H9 (cell line): Measurements from ENCODE around the gene NEB. TPM values are rescaled to one million over a fixed set of nuclear protein-coding genes. Genes with fewer than 3 reads are reported as not detected.

Experiments used
- DNase-seq: peaks from one replicate; pipeline ENCODE4 v3.0.0-alpha.2; 2017
- H2AFZ ChIP-seq: one replicate; pipeline ENCODE4 v1.6.1; 2013; ENCODE audit warnings: mild to moderate bottlenecking, low read length, control low read depth, moderate library complexity
- H2AK5ac ChIP-seq: 2 replicates; pipeline ENCODE4 v1.6.1; 2013; ENCODE audit warnings: low read length, control low read depth, mixed read lengths; ENCODE audit not compliant: insufficient read length
- H2BK120ac ChIP-seq: one replicate; pipeline ENCODE4 v1.6.1; 2013; ENCODE audit warnings: low read depth, mild to moderate bottlenecking, low read length, control low read depth, inconsistent platforms; ENCODE audit not compliant: poor library complexity, severe bottlenecking
- H2BK12ac ChIP-seq: 2 replicates; pipeline ENCODE4 v1.6.1; 2013; ENCODE audit warnings: low read length, control low read depth, mixed read lengths, low read depth; ENCODE audit not compliant: insufficient read length
- H2BK15ac ChIP-seq: 2 replicates; pipeline ENCODE4 v1.6.1; 2013; ENCODE audit warnings: low read depth, low read length, control low read depth
- H2BK20ac ChIP-seq: one replicate; pipeline ENCODE4 v1.6.1; 2013; ENCODE audit warnings: low read depth, mild to moderate bottlenecking, low read length, control low read depth, inconsistent platforms; ENCODE audit not compliant: poor library complexity, severe bottlenecking
- H2BK5ac ChIP-seq: 2 replicates; pipeline ENCODE4 v1.6.1; 2013; ENCODE audit warnings: low read length, control low read depth, mixed read lengths; ENCODE audit not compliant: insufficient read length
- H3K14ac ChIP-seq: 2 replicates; pipeline ENCODE4 v1.6.1; 2013; ENCODE audit warnings: low read length, control low read depth; ENCODE audit not compliant: insufficient read depth
- H3K18ac ChIP-seq: 2 replicates; pipeline ENCODE4 v1.6.1; 2013; ENCODE audit warnings: low read depth, mild to moderate bottlenecking, mixed read lengths, low read length, control low read depth; ENCODE audit not compliant: insufficient read length
- H3K23ac ChIP-seq: 2 replicates; pipeline ENCODE4 v1.6.1; 2013; ENCODE audit warnings: low read length, control low read depth, mixed read lengths, low read depth; ENCODE audit not compliant: insufficient read length
- H3K23me2 ChIP-seq: 2 replicates; pipeline ENCODE4 v1.6.1; 2013; ENCODE audit warnings: low read depth, mild to moderate bottlenecking, mixed read lengths, low read length, control low read depth; ENCODE audit not compliant: insufficient read length, poor library complexity, severe bottlenecking
- H3K27ac ChIP-seq: 2 replicates; pipeline ENCODE4 v1.5.1; 2013; ENCODE audit warnings: low read length, control low read depth, mixed read lengths, low read depth; ENCODE audit not compliant: insufficient read length
- H3K27me3 ChIP-seq: 2 replicates; pipeline ENCODE4 v1.6.1; 2013; ENCODE audit warnings: low read length, control low read depth, inconsistent platforms; ENCODE audit not compliant: insufficient read depth
- H3K4ac ChIP-seq: 2 replicates; pipeline ENCODE4 v1.6.1; 2013; ENCODE audit warnings: low read depth, mild to moderate bottlenecking, control low read depth, inconsistent platforms, low read length, moderate library complexity
- H3K4me1 ChIP-seq: 2 replicates; pipeline ENCODE4 v1.6.1; 2013; ENCODE audit warnings: low read length, control low read depth, inconsistent platforms; ENCODE audit not compliant: insufficient read depth
- H3K4me2 ChIP-seq: 2 replicates; pipeline ENCODE4 v1.6.1; 2013; ENCODE audit warnings: low read length, control low read depth, mixed read lengths; ENCODE audit not compliant: insufficient read length, insufficient read depth
- H3K56ac ChIP-seq: 2 replicates; pipeline ENCODE4 v1.6.1; 2013; ENCODE audit warnings: low read depth, mild to moderate bottlenecking, mixed read lengths, low read length, control low read depth; ENCODE audit not compliant: insufficient read length
- H3K79me1 ChIP-seq: 2 replicates; pipeline ENCODE4 v1.6.1; 2013; ENCODE audit warnings: low read depth, mild to moderate bottlenecking, moderate library complexity, low read length, control low read depth, inconsistent platforms; ENCODE audit not compliant: insufficient read depth, poor library complexity, severe bottlenecking
- H3K79me2 ChIP-seq: 2 replicates; pipeline ENCODE4 v1.6.1; 2013; ENCODE audit warnings: low read length, control low read depth, inconsistent platforms; ENCODE audit not compliant: insufficient read depth
- H3K9ac ChIP-seq: 2 replicates; pipeline ENCODE4 v1.6.1; 2013; ENCODE audit warnings: low read length, control low read depth, mixed read lengths; ENCODE audit not compliant: insufficient read length; ENCODE audit errors: extremely low read depth
- H3K9me3 ChIP-seq: one replicate; pipeline ENCODE4 v1.6.1; 2013; ENCODE audit warnings: low read depth, low read length, inconsistent platforms; ENCODE audit not compliant: control insufficient read depth
- H3T11ph ChIP-seq: one replicate; pipeline ENCODE4 v1.6.1; 2013; ENCODE audit warnings: mild to moderate bottlenecking, low read length, control low read depth, inconsistent platforms
- H4K20me1 ChIP-seq: one replicate; pipeline ENCODE4 v1.6.1; 2013; ENCODE audit not compliant: control insufficient read depth, insufficient read length, insufficient read depth
- H4K5ac ChIP-seq: 2 replicates; pipeline ENCODE4 v1.6.1; 2013; ENCODE audit warnings: low read depth, mild to moderate bottlenecking, mixed read lengths, low read length, control low read depth; ENCODE audit not compliant: insufficient read length
- H4K8ac ChIP-seq: replicated peaks from 2 replicates; pipeline ENCODE4 v1.6.1; 2013; ENCODE audit warnings: low read length, control low read depth, mixed read lengths, low read depth; ENCODE audit not compliant: insufficient read length
- H4K91ac ChIP-seq: 2 replicates; pipeline ENCODE4 v1.6.1; 2013; ENCODE audit warnings: low read depth, mild to moderate bottlenecking, moderate library complexity, mixed read lengths, low read length, control low read depth; ENCODE audit not compliant: insufficient read length
- H3K27ac Mint-ChIP-seq, 3 experiments: 2 replicates in 2 of 3; 3 replicates in 1 of 3; pipeline ENCODE4 v1.8.0; 2020 to 2021; ENCODE audit warnings: mixed read lengths in 3 of 3, mild to moderate bottlenecking in 1 of 3, moderate library complexity in 1 of 3
- H3K27me3 Mint-ChIP-seq: 2 replicates; pipeline ENCODE4 v1.8.0; 2021; ENCODE audit warnings: low read depth, mild to moderate bottlenecking, moderate library complexity, mixed read lengths
- H3K36me3 Mint-ChIP-seq, 3 experiments: 2 replicates in 2 of 3; 3 replicates in 1 of 3; pipeline ENCODE4 v1.8.0; 2020 to 2021; ENCODE audit warnings: low read depth in 3 of 3, mixed read lengths in 3 of 3; ENCODE audit not compliant: insufficient read depth in 1 of 3
- H3K4me1 Mint-ChIP-seq, 2 experiments: 2 replicates each; pipeline ENCODE4 v1.8.0; 2020; ENCODE audit warnings: mixed read lengths in 2 of 2
- H3K4me3 Mint-ChIP-seq, 2 experiments: 2 replicates in 1 of 2; 3 replicates in 1 of 2; pipeline ENCODE4 v1.8.0; 2020 to 2021; ENCODE audit warnings: mild to moderate bottlenecking in 2 of 2, mixed read lengths in 2 of 2, moderate library complexity in 1 of 2
- H3K9me3 Mint-ChIP-seq, 2 experiments: 2 replicates in 1 of 2; 3 replicates in 1 of 2; pipeline ENCODE4 v1.8.0; 2020; ENCODE audit warnings: mild to moderate bottlenecking in 2 of 2, mixed read lengths in 2 of 2, moderate library complexity in 1 of 2
- CTCF ChIP-seq: fragments of 200-600 bp; sonication (generic); conservative IDR thresholded peaks from 3 replicates; pipeline ENCODE4 v1.8.0; 2021; ENCODE audit warnings: antibody characterized with exemption, mild to moderate bottlenecking
- WGBS: extraction: QIAGEN DNeasy Blood & Tissue Kit; methylation state at CpG from one replicate; pipeline ENCODE4 v1.1.7; 2013; ENCODE audit warnings: missing lambda C conversion rate, low lambda C conversion rate, mixed read lengths; ENCODE audit not compliant: insufficient read length; ENCODE audit errors: extremely low coverage; 5-methylcytosine and 5-hydroxymethylcytosine counted together
- total RNA-seq: library from RNA; stranded (reverse); gene quantifications from 2 replicates; pipeline ENCODE4 v1.2.1, GENCODE V29; 2021

NEB gene
- total RNA-seq, 1 experiment from 2014 or later: 0.98 TPM

GRCh38 chr2:151758744-151759143, 24.5 kb upstream of the NEB start:
- H3K23me2 ChIP-seq: no peaks in the 10 kb centered on the region
- no peak overlapping the region for H2BK5ac ChIP-seq
- H3K9ac ChIP-seq: no peak overlapping the region
- no peak overlapping the region for H2BK120ac ChIP-seq
- H2AK5ac ChIP-seq: no peak overlapping the region
- Mint-ChIP-seq H3K4me1 (peaks cover 9 to 11% of the 10 kb centered on the region in 2 experiments; a peak in 3 of 4 replicates), H3K27ac (no peak overlapping the region), H3K4me3 (no peak overlapping the region), H3K36me3 (no peaks in the 10 kb centered on the region), H3K9me3 (no peaks in the 10 kb centered on the region), H3K27me3 (no peaks in the 10 kb centered on the region)
- no peak overlapping the region for H2AFZ ChIP-seq
- TF ChIP-seq CTCF: no peak
- no peak overlapping the region for H2BK15ac ChIP-seq
- no peak for DNase-seq
- no peak overlapping the region for H3K23ac ChIP-seq
- no peak overlapping the region for H3K4ac ChIP-seq
- H4K5ac ChIP-seq: peak overlapping the region; percentile 23
- H3K4me1 ChIP-seq: peaks cover 2% of the 10 kb centered on the region
- H2BK12ac ChIP-seq: no peak overlapping the region
- no peaks in the 10 kb centered on the region for H3K79me2 ChIP-seq
- H3K18ac ChIP-seq: no peak overlapping the region
- no peaks in the 10 kb centered on the region for H3K79me1 ChIP-seq
- no peak overlapping the region for H2BK20ac ChIP-seq
- H4K91ac ChIP-seq: no peak overlapping the region
- H3K9me3 ChIP-seq: no peaks in the 10 kb centered on the region
- H3K56ac ChIP-seq: no peak overlapping the region
- H3K27ac ChIP-seq: no peak overlapping the region
- H4K20me1 ChIP-seq: peaks cover 2% of the 10 kb centered on the region
- H4K8ac ChIP-seq: no peak overlapping the region
- H3T11ph ChIP-seq: no peak overlapping the region
- H3K27me3 ChIP-seq: no peaks in the 10 kb centered on the region
- no peak overlapping the region for H3K14ac ChIP-seq
- no CpG with 5 or more reads among the region's 3 CpGs for WGBS
- no peak overlapping the region for H3K4me2 ChIP-seq
